AG09309 (cell line): Measurements from ENCODE around the gene TRAK2.
"Not testable (repeated sequence)": the region's sequence is repeated elsewhere in the genome, so short reads cannot be mapped to it uniquely, and the experiment has no call there.

ENCODE experiments used
- DNase-seq: peaks from one replicate; pipeline ENCODE4 v3.0.0-alpha.2; 2010; ENCODE audit warnings: low read depth
- H3K4me3 ChIP-seq: 2 replicates; pipeline ENCODE4 v1.5.1; 2011; ENCODE audit warnings: mild to moderate bottlenecking, low read depth, low read length, moderate library complexity; ENCODE audit not compliant: control insufficient read depth
- CTCF ChIP-seq: IDR thresholded peaks from 2 replicates; pipeline ENCODE4 v1.5.1; 2011; ENCODE audit warnings: mild to moderate bottlenecking, low read depth, low read length, inconsistent platforms; ENCODE audit not compliant: insufficient read depth, control insufficient read depth; ENCODE audit errors: missing control alignments

Gene TRAK2

GRCh38 chr2:201396595-201396994, 54.7 kb downstream of the TRAK2 start:
- DNase-seq: no peak
- TF ChIP-seq CTCF: no peak
- H3K4me3 ChIP-seq: no peak overlapping the region

GRCh38 chr2:201383136-201383535, 68.1 kb downstream of the TRAK2 start:
- no peak for DNase-seq
- no peak for TF ChIP-seq CTCF

GRCh38 chr2:201378496-201379397, 72.5 kb downstream of the TRAK2 start:
- TF ChIP-seq CTCF: no peak
- no peak for DNase-seq
- H3K4me3 ChIP-seq: no peak overlapping the region

More at GRCh38 chr2:201383136-201383535, 68.1 kb downstream of the TRAK2 start:
- H3K4me3 ChIP-seq: no peak overlapping the region

- no peak overlapping the region for H3K4me3 ChIP-seq
- no peak for DNase-seq
- no peak for TF ChIP-seq CTCF
Observed at GRCh38 chr2:201377218-201377617, 74.0 kb downstream of the TRAK2 start.

GRCh38 chr2:201369775-201370174, 81.5 kb downstream of the TRAK2 start:
- DNase-seq: no peak
- H3K4me3 ChIP-seq: no peak overlapping the region
- TF ChIP-seq CTCF: no peak

- H3K4me3 ChIP-seq, DNase-seq: not testable (repeated sequence)
Observed at GRCh38 chr2:201369318-201369717, 81.9 kb downstream of the TRAK2 start.

GRCh38 chr2:201366146-201366545, 85.1 kb downstream of the TRAK2 start:
- DNase-seq: no peak
- no peak overlapping the region for H3K4me3 ChIP-seq
- TF ChIP-seq CTCF: no peak
